ENCODE data around the gene GPRC5C. TPM values are rescaled to one million over a fixed set of nuclear protein-coding genes. Genes with fewer than 3 reads are reported as not detected.

The GPRC5C gene
- total RNA-seq, 1 donor from 2014 or later, result 0.40 TPM

DNA sequence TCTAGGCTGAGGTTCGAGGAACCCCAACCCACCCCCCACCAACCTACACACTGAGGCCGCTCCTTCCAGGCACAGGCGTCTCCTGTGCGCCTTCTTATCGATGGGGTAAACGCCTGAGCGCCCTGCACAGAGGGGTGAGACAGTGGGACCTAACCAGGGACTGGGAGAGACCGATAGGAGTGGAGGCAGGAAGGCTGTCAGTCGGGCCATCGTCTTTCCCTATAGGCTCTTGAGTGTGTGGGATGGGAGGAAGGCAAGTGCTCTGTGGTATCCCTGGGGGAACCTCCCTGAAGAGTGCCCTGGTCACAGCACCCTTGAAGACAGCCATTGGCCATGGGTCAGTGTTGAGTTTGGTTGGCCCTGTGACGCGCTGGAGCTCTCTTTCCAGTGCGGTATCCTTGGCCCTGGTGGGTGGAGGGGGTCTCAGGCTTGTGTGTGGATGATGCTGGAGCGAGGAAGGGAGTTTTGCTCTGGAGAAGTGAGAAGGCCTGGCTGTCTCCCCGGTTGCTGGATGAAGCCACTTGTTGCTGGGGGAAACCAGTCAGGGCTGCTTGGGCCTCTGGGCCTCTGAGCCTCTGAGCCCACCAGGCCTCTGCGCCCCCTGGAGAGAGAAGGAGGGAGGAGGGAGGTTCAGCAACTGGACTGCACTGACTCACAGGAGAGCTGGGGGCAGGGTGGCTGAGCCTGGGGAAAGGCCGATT is 1.7 kb downstream of the GPRC5C start:
- no peak for DNase-seq (ENCODE audit: low read depth in 2 of 2)

- no peak for DNase-seq (ENCODE audit: low read depth in 2 of 2)
Observed at GRCh38 chr17:74435775-74436359, 4.0 kb downstream of the GPRC5C start.

DNA sequence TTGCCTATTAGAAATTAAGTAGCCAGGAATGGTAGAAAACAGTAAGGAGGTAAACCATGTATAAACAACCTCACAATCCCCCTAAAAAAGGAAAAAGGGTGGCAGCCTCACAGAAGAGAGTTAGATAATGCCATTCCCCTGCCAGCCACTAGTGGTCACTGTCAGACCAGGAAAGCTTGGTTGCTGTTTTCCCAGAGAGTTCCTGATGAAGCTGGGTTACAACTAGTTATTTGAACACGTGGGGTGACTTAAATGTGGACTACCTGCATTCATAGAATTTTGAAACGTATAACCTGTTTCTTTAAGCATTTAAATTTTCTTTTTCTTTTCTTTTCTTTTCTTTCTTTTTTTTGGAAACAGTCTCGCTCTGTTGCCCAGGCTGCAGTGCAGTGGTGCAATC is 5.8 kb downstream of the GPRC5C start:
- DNase-seq (ENCODE audit: low read depth in 2 of 2), result peak in 1 of 2 donors; percentile 41

DNA sequence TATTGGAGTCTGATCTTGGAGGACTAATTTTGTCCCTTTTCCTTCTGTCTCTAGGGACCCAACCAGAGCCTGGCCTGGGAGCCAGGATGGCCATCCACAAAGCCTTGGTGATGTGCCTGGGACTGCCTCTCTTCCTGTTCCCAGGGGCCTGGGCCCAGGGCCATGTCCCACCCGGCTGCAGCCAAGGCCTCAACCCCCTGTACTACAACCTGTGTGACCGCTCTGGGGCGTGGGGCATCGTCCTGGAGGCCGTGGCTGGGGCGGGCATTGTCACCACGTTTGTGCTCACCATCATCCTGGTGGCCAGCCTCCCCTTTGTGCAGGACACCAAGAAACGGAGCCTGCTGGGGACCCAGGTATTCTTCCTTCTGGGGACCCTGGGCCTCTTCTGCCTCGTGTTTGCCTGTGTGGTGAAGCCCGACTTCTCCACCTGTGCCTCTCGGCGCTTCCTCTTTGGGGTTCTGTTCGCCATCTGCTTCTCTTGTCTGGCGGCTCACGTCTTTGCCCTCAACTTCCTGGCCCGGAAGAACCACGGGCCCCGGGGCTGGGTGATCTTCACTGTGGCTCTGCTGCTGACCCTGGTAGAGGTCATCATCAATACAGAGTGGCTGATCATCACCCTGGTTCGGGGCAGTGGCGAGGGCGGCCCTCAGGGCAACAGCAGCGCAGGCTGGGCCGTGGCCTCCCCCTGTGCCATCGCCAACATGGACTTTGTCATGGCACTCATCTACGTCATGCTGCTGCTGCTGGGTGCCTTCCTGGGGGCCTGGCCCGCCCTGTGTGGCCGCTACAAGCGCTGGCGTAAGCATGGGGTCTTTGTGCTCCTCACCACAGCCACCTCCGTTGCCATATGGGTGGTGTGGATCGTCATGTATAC is 8.0 kb downstream of the GPRC5C start:
- DNase-seq (ENCODE audit: low read depth in 2 of 2), result no peak

- DNase-seq (ENCODE audit: low read depth in 2 of 2), result no peak
Observed at GRCh38 chr17:74441537-74441936, 9.6 kb downstream of the GPRC5C start.

GRCh38 chr17:74442291-74442669 is 10.4 kb downstream of the GPRC5C start:
- DNase-seq (ENCODE audit: low read depth in 2 of 2), result no peak

DNA sequence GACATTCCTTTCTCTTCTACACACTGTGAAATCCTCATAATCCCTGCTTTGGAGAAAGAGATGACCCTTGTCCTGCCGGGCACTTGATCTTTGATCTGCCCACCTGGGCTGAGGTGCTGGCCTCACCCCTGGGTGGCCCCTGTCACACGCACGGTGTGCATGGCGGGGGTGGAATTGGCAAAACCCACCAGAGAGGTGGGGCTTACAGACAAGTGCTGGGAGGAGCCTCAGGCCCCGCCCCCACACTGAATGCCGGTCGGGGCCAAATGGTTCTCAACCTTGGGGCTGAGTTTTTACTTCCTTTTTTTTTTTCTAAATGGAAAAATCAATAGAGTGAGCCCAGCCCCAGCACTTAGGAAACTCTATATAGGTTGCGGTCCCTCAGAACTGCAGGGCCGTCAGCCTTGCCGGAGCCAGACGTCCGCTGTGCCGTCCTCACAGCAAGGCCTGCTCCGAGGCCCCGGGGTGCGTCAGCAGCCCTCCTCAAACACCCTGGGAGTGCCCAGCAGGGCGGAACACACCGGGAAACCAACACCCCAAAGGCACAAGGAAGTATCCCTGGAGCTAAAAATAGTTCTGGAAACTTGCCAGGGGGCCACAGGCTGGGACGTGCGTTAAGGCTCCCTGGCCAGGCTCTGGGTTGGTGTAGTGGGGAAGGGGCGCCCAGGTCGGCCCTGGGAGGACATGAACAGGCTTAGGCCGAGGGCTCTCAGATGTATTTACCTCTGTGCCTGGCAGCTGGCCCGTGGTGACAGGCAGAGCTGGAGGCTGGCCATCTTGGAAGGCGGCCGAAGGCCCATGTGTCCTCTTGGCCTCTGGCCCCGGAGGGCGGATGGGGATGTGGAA is 11.0 kb downstream of the GPRC5C start:
- DNase-seq (ENCODE audit: low read depth in 2 of 2), result peak in 1 of 2 donors; percentile 83

GRCh38 chr17:74443516-74444296 is 11.8 kb downstream of the GPRC5C start:
- DNase-seq (ENCODE audit: low read depth in 2 of 2), result peak in 1 of 2 donors; percentile 19

GRCh38 chr17:74444406-74444805 is 12.5 kb downstream of the GPRC5C start:
- DNase-seq (ENCODE audit: low read depth in 2 of 2), result peak in 1 of 2 donors; percentile 81

DNA sequence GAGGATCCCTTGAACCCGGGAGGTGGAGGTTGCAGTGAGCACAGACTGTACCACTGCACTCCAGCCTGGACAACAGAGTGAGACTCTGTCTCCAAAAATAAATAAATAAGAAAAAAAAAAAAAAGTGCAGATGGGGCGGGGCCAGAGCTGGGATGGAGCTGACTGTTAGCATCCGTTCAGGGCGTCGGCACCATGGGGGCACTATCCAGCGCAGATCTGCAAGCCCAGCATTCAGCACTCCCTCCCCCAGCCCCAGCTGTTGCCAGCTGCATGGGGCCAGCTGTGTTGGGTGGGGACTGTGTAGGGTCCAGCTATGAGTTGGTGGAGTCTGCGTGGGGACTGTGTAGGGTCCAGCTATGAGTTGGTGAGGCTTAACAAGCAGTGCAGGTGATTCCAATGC is 13.3 kb downstream of the GPRC5C start:
- DNase-seq (ENCODE audit: low read depth in 2 of 2), result no peak

DNA sequence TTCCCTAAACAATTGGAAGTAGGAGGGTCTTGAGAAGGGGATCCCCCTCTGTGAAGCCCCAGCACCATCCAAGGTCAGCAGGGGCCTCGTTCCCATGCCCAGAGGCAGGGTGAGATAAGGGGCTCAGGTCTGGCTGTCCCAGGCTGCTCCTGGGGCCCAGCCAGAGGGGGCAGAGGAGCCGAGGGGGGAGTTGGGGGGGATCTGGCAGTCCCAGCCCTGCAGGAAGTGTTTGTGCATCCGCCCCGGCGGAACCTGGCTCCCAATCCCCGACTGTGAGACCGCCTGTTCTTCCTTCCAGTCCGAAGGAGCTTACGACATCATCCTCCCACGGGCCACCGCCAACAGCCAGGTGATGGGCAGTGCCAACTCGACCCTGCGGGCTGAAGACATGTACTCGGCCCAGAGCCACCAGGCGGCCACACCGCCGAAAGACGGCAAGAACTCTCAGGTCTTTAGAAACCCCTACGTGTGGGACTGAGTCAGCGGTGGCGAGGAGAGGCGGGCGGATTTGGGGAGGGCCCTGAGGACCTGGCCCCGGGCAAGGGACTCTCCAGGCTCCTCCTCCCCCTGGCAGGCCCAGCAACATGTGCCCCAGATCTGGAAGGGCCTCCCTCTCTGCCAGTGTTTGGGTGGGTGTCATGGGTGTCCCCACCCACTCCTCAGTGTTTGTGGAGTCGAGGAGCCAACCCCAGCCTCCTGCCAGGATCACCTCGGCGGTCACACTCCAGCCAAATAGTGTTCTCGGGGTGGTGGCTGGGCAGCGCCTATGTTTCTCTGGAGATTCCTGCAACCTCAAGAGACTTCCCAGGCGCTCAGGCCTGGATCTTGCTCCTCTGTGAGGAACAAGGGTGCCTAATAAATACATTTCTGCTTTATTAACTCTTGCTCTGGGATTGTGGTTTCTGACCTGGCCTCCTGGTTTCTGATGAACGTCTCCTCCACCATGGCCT is 14.9 kb downstream of the GPRC5C start:
- DNase-seq (ENCODE audit: low read depth in 2 of 2), result peak in 1 of 2 donors; percentile 57

GRCh38 chr17:74447628-74448159 is 15.8 kb downstream of the GPRC5C start:
- DNase-seq (ENCODE audit: low read depth in 2 of 2), result no peak

GRCh38 chr17:74448756-74449155 is 16.9 kb downstream of the GPRC5C start:
- DNase-seq (ENCODE audit: low read depth in 2 of 2), result no peak

DNA sequence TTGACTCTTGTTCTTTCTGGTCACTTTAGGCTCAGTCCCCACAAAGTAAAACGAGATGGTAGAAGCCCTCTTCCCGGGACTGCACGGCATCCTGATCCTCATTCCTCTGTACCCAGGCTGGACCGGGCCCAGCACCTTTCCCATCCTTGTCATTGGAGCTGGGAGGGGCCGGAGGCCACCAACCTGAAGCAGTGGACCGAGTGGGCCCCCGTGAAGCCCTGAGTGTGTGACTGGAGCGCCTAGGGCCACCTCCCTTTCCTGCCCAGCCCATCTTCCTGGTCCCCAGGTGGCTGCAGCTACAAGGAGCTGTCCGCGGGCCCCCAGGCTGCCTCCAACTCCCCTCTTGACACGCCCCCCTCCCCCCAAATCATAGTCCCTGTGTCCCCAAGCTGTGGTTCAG is 17.4 kb downstream of the GPRC5C start:
- DNase-seq (ENCODE audit: low read depth in 2 of 2), result no peak

DNA sequence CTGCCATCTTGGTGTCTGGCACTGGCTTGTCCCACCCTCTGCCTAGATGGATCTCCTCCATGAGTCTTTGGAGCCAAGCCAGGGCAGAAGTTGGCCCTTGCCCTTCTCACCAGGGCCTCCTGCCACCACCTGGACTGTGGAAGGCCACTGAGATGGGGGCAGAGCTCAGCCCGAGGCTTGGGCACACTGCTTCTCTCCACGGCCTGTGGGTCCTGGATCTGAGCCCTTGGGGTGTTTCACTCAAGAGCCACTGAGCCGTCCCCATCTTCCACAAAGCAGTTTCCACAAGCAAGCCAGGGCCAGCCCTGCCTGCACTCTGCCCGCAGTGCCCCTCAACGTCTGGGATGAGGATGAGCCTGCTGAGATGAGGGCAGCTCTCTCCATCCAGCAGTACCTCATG is 17.9 kb downstream of the GPRC5C start:
- no peak for DNase-seq (ENCODE audit: low read depth in 2 of 2)

- DNase-seq (ENCODE audit: low read depth in 2 of 2), result no peak
Observed at GRCh38 chr17:74450231-74450630, 18.3 kb downstream of the GPRC5C start.

GRCh38 chr17:74450925-74451403 is 19.1 kb downstream of the GPRC5C start:
- no peak for DNase-seq (ENCODE audit: low read depth in 2 of 2)

DNA sequence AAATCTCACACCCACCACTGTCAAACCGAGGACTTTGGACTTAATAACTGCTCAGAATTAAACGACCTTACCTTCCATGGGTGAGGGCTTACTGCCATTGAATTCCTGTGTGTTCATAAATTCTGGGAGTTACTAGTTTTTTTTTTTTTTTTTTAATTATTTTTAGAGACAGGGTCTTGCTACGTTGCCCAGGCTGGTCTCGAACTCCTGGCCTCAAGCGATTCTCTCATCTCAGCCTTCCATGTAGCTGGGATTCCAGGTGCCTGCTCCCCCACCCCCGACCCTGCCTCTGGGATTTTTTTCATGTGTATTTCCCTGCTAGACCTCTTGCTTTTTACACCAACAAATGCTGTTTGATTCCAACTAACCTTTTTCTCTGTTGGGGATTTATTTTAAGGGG is 19.7 kb downstream of the GPRC5C start:
- no peak for DNase-seq (ENCODE audit: low read depth in 2 of 2)

All from lung microvascular endothelial cell (primary cell).